ENCODE measurements around the gene PIKFYVE. TPM values are rescaled to one million over a fixed set of nuclear protein-coding genes. Genes with fewer than 3 reads are reported as not detected.
"Not testable (repeated sequence)": the region's sequence is repeated elsewhere in the genome, so short reads cannot be mapped to it uniquely, and the experiment has no call there.

Gene PIKFYVE
- total and polyA plus RNA-seq, 5 donors: 5.0 to 20.4 (median 19.5) TPM

- ATAC-seq: no peak
- DNase-seq: no peak
- intact Hi-C loops (cut with DNase I): no loop called here
- Histone ChIP-seq H3K4me3 (ENCODE audit: low read length) (no peak overlapping the region), H3K9me3 (ENCODE audit: control insufficient read depth, low read length) (no peaks in the 10 kb centered on the region), H3K4me1 (ENCODE audit: control insufficient read depth, insufficient read depth, low read length) (no peaks in the 10 kb centered on the region), H3K27ac (ENCODE audit: low read length) (no peak overlapping the region), H3K27me3 (ENCODE audit: control insufficient read depth, insufficient read depth) (no peaks in the 10 kb centered on the region)
- WGBS: 85% methylated on average over 7 of the region's 7 CpGs
These were observed 84.6 kb downstream of the PIKFYVE start for GRCh38 chr2:208350610-208351009.

- no peak overlapping the region for H3K27ac ChIP-seq (ENCODE audit: low read length)
- no peaks in the 10 kb centered on the region for H3K9me3 ChIP-seq (ENCODE audit: control insufficient read depth, low read length)
- no peaks in the 10 kb centered on the region for H3K4me1 ChIP-seq (ENCODE audit: control insufficient read depth, insufficient read depth, low read length)
- WGBS: 79% methylated on average over 5 of the region's 5 CpGs
- intact Hi-C loops (cut with DNase I): no loop called here
- no peak overlapping the region for H3K4me3 ChIP-seq (ENCODE audit: low read length)
- H3K27me3 ChIP-seq (ENCODE audit: control insufficient read depth, insufficient read depth): no peaks in the 10 kb centered on the region
- ATAC-seq (no peak), DNase-seq (no peak)
These were observed 86.9 kb downstream of the PIKFYVE start for GRCh38 chr2:208352644-208353567.

DNA sequence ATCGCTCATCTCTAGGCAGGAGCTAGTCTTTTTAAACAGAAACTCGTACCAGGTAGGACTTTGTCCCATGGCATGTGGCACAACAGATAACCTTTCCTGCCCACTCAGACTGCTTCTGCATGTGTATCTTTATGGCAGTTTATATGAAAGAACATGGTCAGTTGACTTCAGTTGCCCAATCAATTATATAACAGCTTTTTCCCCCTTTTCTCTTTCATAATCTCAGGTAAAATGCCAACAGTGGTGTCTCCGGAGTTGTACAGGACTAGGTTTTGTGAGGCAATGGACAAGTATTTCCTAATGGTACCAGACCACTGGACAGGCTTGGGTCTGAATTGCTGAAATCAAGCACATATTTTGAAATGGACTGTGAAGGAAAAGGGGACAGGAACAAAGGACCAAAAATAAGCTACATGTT, 88.9 kb downstream of the PIKFYVE start:
- no peak overlapping the region for H3K27ac ChIP-seq (ENCODE audit: low read length)
- no peaks in the 10 kb centered on the region for H3K27me3 ChIP-seq (ENCODE audit: control insufficient read depth, insufficient read depth)
- ATAC-seq (no peak), DNase-seq (no peak)
- H3K9me3 ChIP-seq (ENCODE audit: control insufficient read depth, low read length): no peaks in the 10 kb centered on the region
- H3K4me1 ChIP-seq (ENCODE audit: control insufficient read depth, insufficient read depth, low read length): no peaks in the 10 kb centered on the region
- intact Hi-C loops (cut with DNase I): no loop called here
- H3K4me3 ChIP-seq (ENCODE audit: low read length): no peak overlapping the region
- 88% methylated on average over 3 of the region's 3 CpGs for WGBS

DNA sequence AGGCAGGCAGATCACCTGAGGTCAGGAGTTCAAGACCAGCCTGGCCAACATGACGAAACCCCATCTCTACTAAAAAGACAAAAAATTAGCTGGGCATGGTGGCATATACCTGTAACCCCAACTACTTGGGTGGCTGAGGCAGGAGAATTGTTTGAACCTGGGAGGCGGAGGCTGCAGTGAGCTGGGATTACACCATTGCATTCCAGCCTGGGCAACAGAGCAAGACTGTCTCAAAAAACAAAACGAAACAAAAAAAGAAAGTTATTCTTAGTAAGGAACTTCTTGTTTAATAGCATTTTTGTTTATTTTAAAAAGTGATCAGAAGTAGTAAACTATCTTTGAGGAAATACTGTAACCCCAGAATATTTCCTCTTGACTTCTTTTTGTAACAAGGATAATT, 90.4 kb downstream of the PIKFYVE start:
- WGBS: 57% methylated on average over 3 of the region's 3 CpGs
- H3K27me3 ChIP-seq (ENCODE audit: control insufficient read depth, insufficient read depth); H3K4me1 ChIP-seq (ENCODE audit: control insufficient read depth, insufficient read depth, low read length); H3K9me3 ChIP-seq (ENCODE audit: control insufficient read depth, low read length); ATAC-seq; DNase-seq; H3K4me3 ChIP-seq (ENCODE audit: low read length); intact Hi-C loops (cut with DNase I); H3K27ac ChIP-seq (ENCODE audit: low read length): not testable (repeated sequence)

DNA sequence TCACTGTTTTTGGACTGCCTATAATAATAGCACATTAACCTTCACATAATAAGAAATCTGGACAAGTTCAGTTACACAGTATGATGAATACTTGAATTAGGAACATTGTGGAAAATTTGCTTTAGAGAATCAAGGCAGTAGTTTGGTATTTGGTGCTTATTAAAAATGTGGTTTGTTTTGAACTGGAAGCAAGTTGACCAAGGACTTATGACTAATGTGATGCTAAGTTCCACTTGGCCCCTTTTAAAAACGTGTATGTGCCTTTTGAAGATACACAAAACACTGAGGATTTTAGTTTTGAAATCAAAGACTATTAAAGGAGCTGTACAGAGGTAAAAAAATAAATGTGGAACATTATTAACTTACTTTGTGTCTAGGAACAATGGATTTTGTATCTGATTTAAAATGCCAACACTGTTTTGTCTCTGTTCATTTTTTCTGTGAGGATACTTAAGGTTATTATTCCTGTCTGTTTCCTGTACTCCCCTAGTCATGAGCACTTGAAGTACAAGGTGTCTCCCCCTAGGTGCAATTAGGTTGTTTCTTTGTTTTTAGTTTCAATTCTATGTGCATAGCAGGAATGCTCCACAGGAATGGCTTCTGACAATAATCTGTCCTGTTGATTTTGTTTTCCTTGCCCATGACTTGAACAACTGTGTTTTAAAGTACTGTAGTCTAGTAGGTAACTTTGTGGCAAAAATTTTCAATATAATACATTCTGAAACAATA, 91.0 kb downstream of the PIKFYVE start:
- Histone ChIP-seq H3K27me3 (ENCODE audit: control insufficient read depth, insufficient read depth) (no peaks in the 10 kb centered on the region), H3K4me1 (ENCODE audit: control insufficient read depth, insufficient read depth, low read length) (no peaks in the 10 kb centered on the region), H3K9me3 (ENCODE audit: control insufficient read depth, low read length) (no peaks in the 10 kb centered on the region), H3K27ac (ENCODE audit: low read length) (no peak overlapping the region), H3K4me3 (ENCODE audit: low read length) (no peak overlapping the region)
- ATAC-seq: no peak
- intact Hi-C loops (cut with DNase I): no loop called here
- WGBS: 32% methylated on average over 1 of the region's 1 CpG
- DNase-seq: no peak

DNA sequence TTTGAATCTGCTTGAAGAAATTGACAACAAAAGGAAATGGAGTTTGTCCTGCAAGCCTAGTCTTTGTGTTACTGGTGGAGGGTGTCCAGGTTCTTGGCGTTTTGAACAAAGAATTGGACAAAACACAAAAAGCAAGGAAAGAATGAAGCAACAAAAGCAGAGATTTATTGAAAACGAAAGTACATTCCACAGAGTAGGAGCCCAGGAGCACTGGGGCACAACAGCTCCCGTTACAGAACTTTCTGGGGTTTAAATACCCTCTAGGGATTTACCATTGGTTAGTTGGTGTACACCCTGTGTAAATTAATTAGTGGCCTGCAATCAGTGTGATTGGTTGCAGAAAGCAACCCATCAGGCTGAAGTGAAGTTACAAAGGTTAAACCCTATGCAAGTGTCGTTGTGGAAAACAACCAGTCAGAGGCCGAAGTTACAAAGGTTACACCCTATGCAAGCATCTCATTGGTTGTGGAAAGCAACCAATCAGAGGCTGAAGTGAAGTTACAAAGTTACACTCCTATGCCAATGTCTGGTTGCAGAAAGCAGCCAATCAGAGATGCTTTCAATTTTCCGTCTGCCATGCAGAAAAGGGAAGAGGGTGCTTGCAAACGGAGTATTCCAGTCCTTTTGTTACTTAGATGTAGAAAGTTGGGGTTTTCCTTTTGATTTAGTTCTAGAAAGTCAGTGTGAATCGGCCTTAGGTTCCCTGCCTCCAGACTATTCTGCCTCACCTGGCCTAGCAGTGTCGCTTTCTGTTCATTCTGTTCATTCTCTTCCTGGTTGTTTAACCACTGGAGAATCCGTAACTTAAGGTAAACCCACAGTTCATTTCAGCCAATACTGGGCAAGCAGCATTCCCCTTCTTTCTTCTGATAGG, 92.9 kb downstream of the PIKFYVE start:
- Histone ChIP-seq H3K27me3 (ENCODE audit: control insufficient read depth, insufficient read depth) (no peaks in the 10 kb centered on the region), H3K4me1 (ENCODE audit: control insufficient read depth, insufficient read depth, low read length) (no peaks in the 10 kb centered on the region), H3K4me3 (ENCODE audit: low read length) (no peak overlapping the region), H3K27ac (ENCODE audit: low read length) (no peak overlapping the region), H3K9me3 (ENCODE audit: control insufficient read depth, low read length) (no peaks in the 10 kb centered on the region)
- ATAC-seq (no peak), DNase-seq (no peak)
- intact Hi-C loops (cut with DNase I): no loop called here
- WGBS: 84% methylated on average over 10 of the region's 10 CpGs

- Histone ChIP-seq H3K27ac (ENCODE audit: low read length) (no peak overlapping the region), H3K27me3 (ENCODE audit: control insufficient read depth, insufficient read depth) (no peaks in the 10 kb centered on the region), H3K4me1 (ENCODE audit: control insufficient read depth, insufficient read depth, low read length) (no peaks in the 10 kb centered on the region), H3K9me3 (ENCODE audit: control insufficient read depth, low read length) (no peaks in the 10 kb centered on the region), H3K4me3 (ENCODE audit: low read length) (no peak overlapping the region)
- intact Hi-C loops (cut with DNase I): no loop called here
- peak in 2 of 3 donors; percentile 40 to 59 for DNase-seq
- ATAC-seq: peak; percentile 45 to 52
- 88% methylated on average over 17 of the region's 17 CpGs for WGBS
These were observed 93.6 kb downstream of the PIKFYVE start for GRCh38 chr2:208359632-208359986.

DNA sequence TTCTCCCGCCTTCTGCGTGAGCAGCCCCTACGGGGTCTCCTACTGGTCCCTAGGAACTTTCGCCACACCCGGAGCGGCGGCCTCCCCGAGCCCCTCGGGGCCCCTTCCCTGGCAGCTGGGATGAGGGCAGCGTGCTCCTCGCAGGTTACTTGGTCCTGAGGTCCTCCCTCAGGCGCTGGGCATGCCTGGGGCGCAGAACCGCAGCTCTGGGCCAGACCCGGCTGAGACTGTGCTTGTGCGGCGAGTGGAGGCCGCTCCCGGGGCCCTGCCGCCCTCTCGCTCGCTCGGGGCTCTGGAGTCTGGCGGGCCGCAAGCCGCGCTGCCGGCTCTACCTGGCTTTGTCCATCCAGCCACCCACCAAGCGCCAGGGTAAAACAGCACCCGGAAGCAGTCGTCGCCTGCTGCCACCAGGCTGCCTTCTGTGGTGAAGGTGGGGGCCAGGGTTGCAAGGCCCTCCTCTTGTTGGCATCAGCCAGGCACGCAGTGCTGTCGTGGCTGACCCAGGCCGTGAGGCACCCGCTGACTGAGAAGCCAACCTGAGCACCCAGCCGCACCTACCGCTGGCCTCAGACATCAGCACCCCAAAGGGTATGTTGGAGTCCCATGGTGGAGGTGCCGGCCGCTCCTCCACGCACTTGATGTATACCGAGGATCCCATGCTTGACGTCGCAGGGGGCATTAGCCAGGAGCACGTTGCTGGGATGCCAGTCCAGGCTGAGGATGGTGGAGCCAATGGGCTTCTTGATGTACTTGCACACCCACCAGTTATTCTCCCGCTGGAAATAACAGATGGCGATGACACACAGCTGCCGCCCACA, 94.4 kb downstream of the PIKFYVE start:
- intact Hi-C loops (cut with DNase I): no loop called here
- DNase-seq (peak in 2 of 3 donors; percentile 50 to 52), ATAC-seq (peak; percentile 54 to 64)
- WGBS: 94% methylated on average over 48 of the region's 48 CpGs
- no peaks in the 10 kb centered on the region for H3K27me3 ChIP-seq (ENCODE audit: control insufficient read depth, insufficient read depth)
- H3K27ac ChIP-seq (ENCODE audit: low read length): no peak overlapping the region
- no peaks in the 10 kb centered on the region for H3K4me1 ChIP-seq (ENCODE audit: control insufficient read depth, insufficient read depth, low read length)
- H3K9me3 ChIP-seq (ENCODE audit: control insufficient read depth, low read length): no peaks in the 10 kb centered on the region
- H3K4me3 ChIP-seq (ENCODE audit: low read length): no peak overlapping the region

DNA sequence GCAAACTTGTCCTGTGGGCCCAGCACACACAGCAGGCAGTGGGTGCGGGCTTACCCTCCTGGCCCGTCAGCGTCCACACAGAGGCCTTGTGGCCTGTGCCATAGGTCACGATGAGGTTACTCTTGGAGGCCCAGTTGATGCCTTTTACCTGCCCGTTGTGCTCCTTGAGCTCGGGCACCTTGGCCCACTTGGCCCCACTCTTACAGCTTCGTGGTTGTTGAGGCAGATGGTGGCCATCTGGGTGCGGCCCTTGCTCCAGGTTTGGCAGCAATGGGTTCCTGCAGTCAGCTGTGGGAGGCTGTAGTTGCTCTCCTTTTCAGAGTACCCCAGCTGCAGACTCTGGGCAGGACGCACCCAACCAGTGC, 95.0 kb downstream of the PIKFYVE start:
- no peaks in the 10 kb centered on the region for H3K4me1 ChIP-seq (ENCODE audit: control insufficient read depth, insufficient read depth, low read length)
- ATAC-seq: peak; percentile 33 to 42
- H3K27me3 ChIP-seq (ENCODE audit: control insufficient read depth, insufficient read depth): no peaks in the 10 kb centered on the region
- H3K27ac ChIP-seq (ENCODE audit: low read length): no peak overlapping the region
- intact Hi-C loops (cut with DNase I): no loop called here
- H3K9me3 ChIP-seq (ENCODE audit: control insufficient read depth, low read length): no peaks in the 10 kb centered on the region
- no peak overlapping the region for H3K4me3 ChIP-seq (ENCODE audit: low read length)
- peak in 2 of 3 donors; percentile 37 to 53 for DNase-seq
- 96% methylated on average over 9 of the region's 9 CpGs for WGBS

- H3K4me3 ChIP-seq (ENCODE audit: low read length): no peak overlapping the region
- H3K27me3 ChIP-seq (ENCODE audit: control insufficient read depth, insufficient read depth): no peaks in the 10 kb centered on the region
- intact Hi-C loops (cut with DNase I): no loop called here
- no peak overlapping the region for H3K27ac ChIP-seq (ENCODE audit: low read length)
- ATAC-seq: no peak
- WGBS: 73% methylated on average over 2 of the region's 2 CpGs
- no peaks in the 10 kb centered on the region for H3K4me1 ChIP-seq (ENCODE audit: control insufficient read depth, insufficient read depth, low read length)
- DNase-seq: no peak
- H3K9me3 ChIP-seq (ENCODE audit: control insufficient read depth, low read length): no peaks in the 10 kb centered on the region
These were observed 97.4 kb downstream of the PIKFYVE start for GRCh38 chr2:208363485-208363884.
